Hepatocyte (in vitro differentiated cells): ENCODE measurements around the gene MAP4. TPM values are rescaled to one million over a fixed set of nuclear protein-coding genes. Genes with fewer than 3 reads are reported as not detected.

Experiments
- DNase-seq: peaks from one replicate; pipeline ENCODE4 v3.0.0-alpha.2; 2016; ENCODE audit warnings: low spot score
- H2AFZ ChIP-seq: fragments of 200-600 bp; sonication (generic); 2 replicates; pipeline ENCODE4 v1.6.0; 2016; ENCODE audit warnings: antibody characterized with exemption, mild to moderate bottlenecking
- H3K27ac ChIP-seq: fragments of 200-600 bp; sonication (generic); 2 replicates; pipeline ENCODE4 v1.5.1; 2016; ENCODE audit warnings: mild to moderate bottlenecking
- H3K27me3 ChIP-seq: fragments of 200-600 bp; sonication (generic); 2 replicates; pipeline ENCODE4 v1.6.1; 2016
- H3K36me3 ChIP-seq: fragments of 200-600 bp; sonication (generic); replicated peaks from 2 replicates; pipeline ENCODE4 v1.5.1; 2016; ENCODE audit warnings: low read depth; ENCODE audit not compliant: insufficient read depth
- H3K4me1 ChIP-seq: fragments of 200-600 bp; sonication (generic); 2 replicates; pipeline ENCODE4 v1.5.1; 2016; ENCODE audit warnings: mild to moderate bottlenecking, moderate library complexity; ENCODE audit not compliant: insufficient read depth
- H3K4me2 ChIP-seq: fragments of 200-600 bp; sonication (generic); 2 replicates; pipeline ENCODE4 v1.6.0; 2016
- H3K4me3 ChIP-seq: fragments of 200-600 bp; sonication (generic); 2 replicates; pipeline ENCODE4 v1.5.1; 2016; ENCODE audit warnings: mild to moderate bottlenecking
- H3K79me2 ChIP-seq: fragments of 200-600 bp; sonication (generic); 2 replicates; pipeline ENCODE4 v1.6.0; 2017; ENCODE audit warnings: mild to moderate bottlenecking
- H3K9me2 ChIP-seq: fragments of 200-600 bp; sonication (generic); replicated peaks from 2 replicates; pipeline ENCODE4 v1.6.0; 2017; ENCODE audit warnings: mild to moderate bottlenecking; ENCODE audit not compliant: insufficient read depth
- H3K9me3 ChIP-seq: fragments of 200-600 bp; sonication (generic); 2 replicates; pipeline ENCODE4 v1.5.1; 2016; ENCODE audit warnings: low read depth, mild to moderate bottlenecking
- H4K20me1 ChIP-seq: fragments of 200-600 bp; sonication (generic); 2 replicates; pipeline ENCODE4 v1.6.0; 2016; ENCODE audit warnings: mild to moderate bottlenecking; ENCODE audit not compliant: insufficient read depth, poor library complexity, severe bottlenecking
- EZH2 ChIP-seq: fragments of 200-600 bp; sonication (generic); IDR thresholded peaks from 2 replicates; pipeline ENCODE4 v1.6.1; 2016; ENCODE audit warnings: antibody characterized with exemption, mild to moderate bottlenecking, borderline replicate concordance
- EZH2phosphoT487 ChIP-seq: fragments of 200-600 bp; sonication (generic); IDR thresholded peaks from one replicate; pipeline ENCODE4 v1.6.1; 2018; ENCODE audit warnings: antibody characterized with exemption, mild to moderate bottlenecking, low read depth, moderate library complexity; ENCODE audit not compliant: unreplicated experiment, severe bottlenecking
- WGBS: methylation state at CpG from one replicate; pipeline ENCODE4 v1.1.6; 2016; ENCODE audit warnings: low lambda C conversion rate; ENCODE audit errors: missing lambda C conversion rate; 5-methylcytosine and 5-hydroxymethylcytosine counted together
- polyA plus RNA-seq: library from polyadenylated mRNA; unstranded; fragments of >200 nt; fragmentation: Nextera tagmentation; extraction: Ambion mirVana; gene quantifications from 2 replicates; pipeline ENCODE4 v1.2.1, GENCODE V29; 2016
- total RNA-seq: library from RNA; depleted of rRNA; stranded (reverse); fragments of >200 nt; gene quantifications from 2 replicates; pipeline ENCODE4 v1.2.3, GENCODE V29; 2014
- TF ChIP-seq, protein P1 (sequence below): fragments of 200-600 bp; sonication (generic); IDR thresholded peaks from 2 replicates; pipeline ENCODE4 v1.5.1; 2016; ENCODE audit warnings: antibody characterized with exemption, mild to moderate bottlenecking; ENCODE audit not compliant: poor library complexity

Gene MAP4
- total and polyA plus RNA-seq, 2 experiments from 2014 or later: 85.5 to 91.3 TPM

DNA sequence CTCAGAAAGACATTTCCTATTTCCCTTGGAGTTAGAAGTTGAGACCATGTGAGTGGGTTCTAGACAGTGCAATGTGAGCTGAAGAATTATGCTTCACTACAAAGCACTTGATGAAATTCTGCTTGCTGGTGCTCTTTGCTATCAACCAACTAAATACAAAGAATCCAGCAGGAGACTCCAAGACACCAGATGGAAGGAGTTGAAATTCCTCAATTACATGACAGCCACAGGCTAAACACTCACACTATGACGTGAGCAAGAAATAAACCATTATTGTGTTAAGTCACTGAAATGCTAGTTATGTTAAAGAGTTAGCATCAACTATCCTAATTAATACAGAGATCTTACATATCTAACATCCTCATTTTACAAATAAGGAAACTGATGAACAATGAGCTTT, 8.2 kb upstream of the MAP4 start:
- no peak overlapping the region for H2AFZ ChIP-seq
- no peaks in the 10 kb centered on the region for H3K9me2 ChIP-seq
- peaks cover 100% of the 10 kb centered on the region for H3K79me2 ChIP-seq
- no peaks in the 10 kb centered on the region for H3K27me3 ChIP-seq
- H3K27ac ChIP-seq: no peak overlapping the region
- WGBS: 63% methylated on average over 1 of the region's 1 CpG
- no peak for DNase-seq
- H3K36me3 ChIP-seq: no peaks in the 10 kb centered on the region
- H3K9me3 ChIP-seq: no peaks in the 10 kb centered on the region
- H4K20me1 ChIP-seq: peaks cover 52% of the 10 kb centered on the region
- H3K4me2 ChIP-seq: no peak overlapping the region
- H3K4me1 ChIP-seq: peaks cover 22% of the 10 kb centered on the region
- H3K4me3 ChIP-seq: no peak overlapping the region
- TF ChIP-seq EZH2phosphoT487: no peak
- TF ChIP-seq, protein P1, sequence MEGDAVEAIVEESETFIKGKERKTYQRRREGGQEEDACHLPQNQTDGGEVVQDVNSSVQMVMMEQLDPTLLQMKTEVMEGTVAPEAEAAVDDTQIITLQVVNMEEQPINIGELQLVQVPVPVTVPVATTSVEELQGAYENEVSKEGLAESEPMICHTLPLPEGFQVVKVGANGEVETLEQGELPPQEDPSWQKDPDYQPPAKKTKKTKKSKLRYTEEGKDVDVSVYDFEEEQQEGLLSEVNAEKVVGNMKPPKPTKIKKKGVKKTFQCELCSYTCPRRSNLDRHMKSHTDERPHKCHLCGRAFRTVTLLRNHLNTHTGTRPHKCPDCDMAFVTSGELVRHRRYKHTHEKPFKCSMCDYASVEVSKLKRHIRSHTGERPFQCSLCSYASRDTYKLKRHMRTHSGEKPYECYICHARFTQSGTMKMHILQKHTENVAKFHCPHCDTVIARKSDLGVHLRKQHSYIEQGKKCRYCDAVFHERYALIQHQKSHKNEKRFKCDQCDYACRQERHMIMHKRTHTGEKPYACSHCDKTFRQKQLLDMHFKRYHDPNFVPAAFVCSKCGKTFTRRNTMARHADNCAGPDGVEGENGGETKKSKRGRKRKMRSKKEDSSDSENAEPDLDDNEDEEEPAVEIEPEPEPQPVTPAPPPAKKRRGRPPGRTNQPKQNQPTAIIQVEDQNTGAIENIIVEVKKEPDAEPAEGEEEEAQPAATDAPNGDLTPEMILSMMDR: no peak
- TF ChIP-seq EZH2: no peak

- peaks cover 47% of the 10 kb centered on the region for H4K20me1 ChIP-seq
- no peak for DNase-seq
- 86% methylated on average over 1 of the region's 1 CpG for whole genome bisulfite sequencing
These were observed 7.2 kb upstream of the MAP4 start for GRCh38 chr3:48023377-48023776.

DNA sequence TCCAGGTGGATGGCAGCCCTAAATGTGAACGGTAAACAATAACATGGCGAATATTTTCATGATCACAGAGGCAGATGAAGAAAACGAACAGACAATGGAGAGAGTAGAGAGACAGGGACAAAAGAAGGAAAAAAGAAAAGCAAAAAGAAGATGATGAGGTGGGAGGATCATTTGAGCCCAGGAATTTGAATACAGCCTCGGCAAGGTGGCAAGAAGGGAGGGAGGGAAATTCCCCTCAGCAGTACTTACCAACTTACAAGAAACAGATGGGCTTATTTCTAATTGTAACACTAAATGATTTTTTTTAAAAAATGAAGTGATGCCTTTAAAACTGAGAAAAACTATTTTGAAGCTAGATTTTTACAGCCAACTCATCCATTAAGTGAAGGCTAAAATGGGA, 6.0 kb upstream of the MAP4 start:
- no peak overlapping the region for H3K4me3 ChIP-seq
- H3K79me2 ChIP-seq: peaks cover 99% of the 10 kb centered on the region
- no peaks in the 10 kb centered on the region for H3K9me2 ChIP-seq
- H3K4me2 ChIP-seq: no peak overlapping the region
- no peak for DNase-seq
- TF ChIP-seq, protein P1: no peak
- TF ChIP-seq EZH2 (no peak), EZH2phosphoT487 (no peak)
- peaks cover 29% of the 10 kb centered on the region for H3K4me1 ChIP-seq
- whole genome bisulfite sequencing: 85% methylated on average over 4 of the region's 4 CpGs
- no peaks in the 10 kb centered on the region for H3K36me3 ChIP-seq
- no peak overlapping the region for H2AFZ ChIP-seq
- peaks cover 42% of the 10 kb centered on the region for H4K20me1 ChIP-seq
- H3K27ac ChIP-seq: no peak overlapping the region
- H3K9me3 ChIP-seq: no peaks in the 10 kb centered on the region
- H3K27me3 ChIP-seq: no peaks in the 10 kb centered on the region

More at GRCh38 chr3:48023377-48023776, 7.2 kb upstream of the MAP4 start:
- TF ChIP-seq, protein P1: no peak
- TF ChIP-seq EZH2 (no peak), EZH2phosphoT487 (no peak)
- Histone ChIP-seq H3K4me1 (peaks cover 29% of the 10 kb centered on the region), H2AFZ (no peak overlapping the region), H3K4me3 (no peak overlapping the region), H3K9me2 (no peaks in the 10 kb centered on the region), H3K9me3 (no peaks in the 10 kb centered on the region), H3K27ac (no peak overlapping the region), H3K36me3 (no peaks in the 10 kb centered on the region), H3K79me2 (peaks cover 99% of the 10 kb centered on the region), H3K4me2 (no peak overlapping the region), H3K27me3 (no peaks in the 10 kb centered on the region)

DNA sequence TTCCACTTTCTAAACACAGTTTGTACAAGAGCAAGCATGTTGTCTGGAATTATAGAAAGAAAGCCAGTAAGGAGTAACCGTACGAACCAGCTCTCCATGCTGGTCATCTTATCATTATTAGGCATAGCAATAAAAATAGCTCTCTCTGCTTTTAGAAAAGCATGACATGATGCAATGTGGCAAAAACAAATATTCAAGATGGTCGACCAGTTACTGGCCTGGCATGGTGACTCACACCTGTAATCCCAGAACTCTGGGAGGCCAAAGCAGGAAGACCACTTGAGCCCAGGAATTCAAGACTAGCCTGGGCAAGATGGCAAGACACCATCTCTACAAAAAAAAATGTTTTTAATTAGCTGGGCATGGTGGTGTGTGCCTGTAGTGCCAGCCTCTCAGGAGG, 2.6 kb upstream of the MAP4 start:
- 39% methylated on average over 3 of the region's 3 CpGs for WGBS

More for the DNA sequence above, 2.6 kb upstream of the MAP4 start:
- TF ChIP-seq EZH2phosphoT487 (no peak), EZH2 (no peak)
- TF ChIP-seq, protein P1: no peak
- H3K9me3 ChIP-seq: no peaks in the 10 kb centered on the region
- H4K20me1 ChIP-seq: peaks cover 25% of the 10 kb centered on the region
- H3K9me2 ChIP-seq: no peaks in the 10 kb centered on the region
- peaks cover 89% of the 10 kb centered on the region for H3K79me2 ChIP-seq
- H3K27ac ChIP-seq: peak overlapping the region; percentile 78
- H2AFZ ChIP-seq: no peak overlapping the region
- H3K4me1 ChIP-seq: peaks cover 55% of the 10 kb centered on the region
- H3K4me2 ChIP-seq: no peak overlapping the region
- no peaks in the 10 kb centered on the region for H3K36me3 ChIP-seq
- DNase-seq: peak; percentile 47
- H3K4me3 ChIP-seq: no peak overlapping the region
- H3K27me3 ChIP-seq: no peaks in the 10 kb centered on the region
